ENCODE measurements around the gene FRAT1.
"Not testable (repeated sequence)": the region's sequence is repeated elsewhere in the genome, so short reads cannot be mapped to it uniquely, and the experiment has no call there.

FRAT1 gene

GRCh38 chr10:97318772-97319651, at the start of gene FRAT1:
TSS of gene FRAT1 (plus strand) at chr10:97319271. CDS start at chr10:97319454, 183 bp downstream.
- Histone ChIP-seq H3K9ac (ENCODE audit: low read length) (peak within 1 kb of the TSS; percentile 98), H3K4me1 (ENCODE audit: control insufficient read depth, insufficient read depth, low read length) (peaks cover 7% of the 10 kb centered on the region), H3K4me3 (ENCODE audit: low read length) (peak within 1 kb of the TSS; percentile 73), H3K27me3 (ENCODE audit: control insufficient read depth, insufficient read depth, low read length) (no peaks in the 10 kb centered on the region), H3K36me3 (ENCODE audit: control insufficient read depth, insufficient read depth, low read length) (no peaks in the 10 kb centered on the region), H3K27ac (ENCODE audit: low read depth, low read length) (peak within 1 kb of the TSS; percentile 99)

- H3K4me3 ChIP-seq (ENCODE audit: low read length) = no peak overlapping the region
These were observed 48.4 kb upstream of the FRAT1 start for GRCh38 chr10:97270523-97271154.

DNA sequence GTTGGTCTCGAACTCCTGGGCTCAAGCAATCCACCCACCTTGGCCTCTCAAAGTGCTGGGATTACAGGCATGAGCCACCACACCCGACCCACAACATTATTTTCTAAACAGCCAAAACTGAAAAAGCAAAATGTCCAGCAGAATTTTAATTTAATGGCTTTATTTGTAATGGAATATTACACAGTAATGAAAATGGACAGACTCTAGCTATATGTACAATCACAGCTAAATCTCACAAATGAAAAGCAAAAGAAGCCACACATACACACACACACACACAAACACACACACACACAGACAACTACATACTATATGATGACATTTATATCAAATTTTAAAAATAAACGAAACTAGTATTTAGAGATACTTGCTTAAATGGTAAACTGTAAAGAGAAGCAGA, 45.4 kb upstream of the FRAT1 start:
- Histone ChIP-seq H3K4me1 (ENCODE audit: control insufficient read depth, insufficient read depth, low read length) (no peaks in the 10 kb centered on the region), H3K27ac (ENCODE audit: low read depth, low read length) (no peak overlapping the region), H3K9ac (ENCODE audit: low read length) (no peak overlapping the region), H3K4me3 (ENCODE audit: low read length) (no peak overlapping the region), H3K27me3 (ENCODE audit: control insufficient read depth, insufficient read depth, low read length) (no peaks in the 10 kb centered on the region), H3K36me3 (ENCODE audit: control insufficient read depth, insufficient read depth, low read length) (no peaks in the 10 kb centered on the region)

More at GRCh38 chr10:97270523-97271154, 48.4 kb upstream of the FRAT1 start:
- H3K9ac ChIP-seq (ENCODE audit: low read length) = no peak overlapping the region
- H3K27me3 ChIP-seq (ENCODE audit: control insufficient read depth, insufficient read depth, low read length) = no peaks in the 10 kb centered on the region
- H3K36me3 ChIP-seq (ENCODE audit: control insufficient read depth, insufficient read depth, low read length) = no peaks in the 10 kb centered on the region
- no peaks in the 10 kb centered on the region for H3K4me1 ChIP-seq (ENCODE audit: control insufficient read depth, insufficient read depth, low read length)
- H3K27ac ChIP-seq (ENCODE audit: low read depth, low read length) = no peak overlapping the region

DNA sequence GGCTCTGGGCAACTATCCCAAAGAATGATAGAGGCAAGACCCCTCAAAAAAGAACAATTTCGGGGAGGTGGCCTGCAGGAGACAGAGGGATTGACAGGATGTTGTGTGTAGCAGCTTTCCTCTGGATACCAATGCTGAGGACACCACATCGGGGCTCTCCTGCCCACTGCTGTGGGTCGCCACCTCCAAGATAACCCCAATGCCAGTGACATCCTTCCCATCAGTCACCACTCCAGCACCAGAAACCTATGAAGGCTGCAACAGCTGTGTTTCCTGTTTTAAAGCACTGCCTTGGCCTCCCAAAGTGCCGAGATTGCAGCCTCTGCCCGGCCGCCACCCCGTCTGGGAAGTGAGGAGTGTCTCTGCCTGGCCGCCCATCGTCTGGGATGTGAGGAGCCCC, 44.2 kb upstream of the FRAT1 start:
- Histone ChIP-seq H3K4me1 (ENCODE audit: control insufficient read depth, insufficient read depth, low read length) (no peaks in the 10 kb centered on the region), H3K27ac (ENCODE audit: low read depth, low read length) (no peak overlapping the region), H3K4me3 (ENCODE audit: low read length) (no peak overlapping the region), H3K27me3 (ENCODE audit: control insufficient read depth, insufficient read depth, low read length) (no peaks in the 10 kb centered on the region), H3K9ac (ENCODE audit: low read length) (no peak overlapping the region), H3K36me3 (ENCODE audit: control insufficient read depth, insufficient read depth, low read length) (no peaks in the 10 kb centered on the region)

- Histone ChIP-seq H3K27ac (ENCODE audit: low read depth, low read length) (no peak overlapping the region), H3K4me3 (ENCODE audit: low read length) (no peak overlapping the region), H3K9ac (ENCODE audit: low read length) (no peak overlapping the region), H3K36me3 (ENCODE audit: control insufficient read depth, insufficient read depth, low read length) (no peaks in the 10 kb centered on the region), H3K4me1 (ENCODE audit: control insufficient read depth, insufficient read depth, low read length) (no peaks in the 10 kb centered on the region), H3K27me3 (ENCODE audit: control insufficient read depth, insufficient read depth, low read length) (no peaks in the 10 kb centered on the region)
These were observed 41.5 kb upstream of the FRAT1 start for GRCh38 chr10:97277551-97277950.

DNA sequence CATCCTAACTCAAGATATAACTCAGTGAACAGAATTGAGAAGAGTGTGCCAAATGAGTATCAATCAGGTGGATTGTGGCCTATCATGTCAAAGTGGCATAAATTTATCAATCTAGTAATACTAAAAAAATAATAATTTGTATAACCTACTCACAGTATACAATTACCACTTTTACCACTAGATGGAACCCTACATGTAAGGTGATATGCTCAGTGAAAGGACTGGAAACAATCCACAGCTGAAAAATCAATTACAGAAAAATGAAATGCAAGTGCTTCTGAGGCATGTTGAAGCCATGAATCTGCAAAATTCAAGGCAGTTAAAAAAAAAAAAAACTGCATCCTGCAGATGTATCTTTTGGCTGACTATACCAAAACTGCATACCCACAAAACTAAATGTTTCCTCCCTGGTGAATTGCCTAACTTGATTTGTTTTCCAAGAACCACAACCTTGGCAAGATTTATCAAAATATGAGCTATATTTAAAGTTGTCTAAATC, 40.5 kb upstream of the FRAT1 start:
- no peaks in the 10 kb centered on the region for H3K27me3 ChIP-seq (ENCODE audit: control insufficient read depth, insufficient read depth, low read length)
- no peaks in the 10 kb centered on the region for H3K4me1 ChIP-seq (ENCODE audit: control insufficient read depth, insufficient read depth, low read length)
- no peak overlapping the region for H3K4me3 ChIP-seq (ENCODE audit: low read length)
- H3K27ac ChIP-seq (ENCODE audit: low read depth, low read length) = no peak overlapping the region
- H3K9ac ChIP-seq (ENCODE audit: low read length) = no peak overlapping the region
- no peaks in the 10 kb centered on the region for H3K36me3 ChIP-seq (ENCODE audit: control insufficient read depth, insufficient read depth, low read length)

DNA sequence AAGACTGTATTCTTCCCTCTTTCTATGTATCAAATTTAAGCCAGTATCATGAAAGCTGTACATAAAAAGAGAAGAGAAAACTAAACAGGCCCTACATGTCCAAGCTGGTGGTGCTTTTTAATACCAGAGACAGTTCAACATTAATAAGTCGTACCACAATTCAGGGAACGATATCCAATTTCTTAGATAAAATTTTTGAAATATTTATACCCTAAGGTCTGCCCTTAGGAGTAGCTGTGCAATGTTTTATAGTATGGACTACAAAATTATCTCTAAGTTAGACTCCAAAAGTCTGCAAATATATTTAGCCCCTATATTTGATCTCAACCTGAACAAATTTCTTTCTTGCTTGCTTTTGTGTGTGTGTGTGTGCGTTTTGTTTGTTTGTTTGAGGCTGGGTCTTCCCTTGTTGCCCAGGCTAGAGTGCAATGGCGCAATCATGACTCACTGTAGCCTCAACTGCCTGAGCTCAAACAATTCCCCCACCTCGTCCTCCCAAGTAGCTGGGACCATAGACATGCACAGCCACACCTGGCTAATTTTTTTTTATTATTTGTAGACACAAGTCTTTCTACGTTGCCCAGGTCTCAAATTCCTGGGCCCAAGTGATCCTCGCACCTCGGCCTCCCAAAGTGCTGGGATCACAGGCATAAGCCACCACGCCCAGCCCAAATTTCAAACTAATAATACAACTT, 39.8 kb upstream of the FRAT1 start:
- H3K4me3 ChIP-seq (ENCODE audit: low read length) = no peak overlapping the region
- no peaks in the 10 kb centered on the region for H3K27me3 ChIP-seq (ENCODE audit: control insufficient read depth, insufficient read depth, low read length)
- H3K4me1 ChIP-seq (ENCODE audit: control insufficient read depth, insufficient read depth, low read length) = no peaks in the 10 kb centered on the region
- H3K9ac ChIP-seq (ENCODE audit: low read length) = no peak overlapping the region
- H3K27ac ChIP-seq (ENCODE audit: low read depth, low read length) = no peak overlapping the region
- no peaks in the 10 kb centered on the region for H3K36me3 ChIP-seq (ENCODE audit: control insufficient read depth, insufficient read depth, low read length)

GRCh38 chr10:97280783-97281182, 38.3 kb upstream of the FRAT1 start:
- no peak overlapping the region for H3K4me3 ChIP-seq (ENCODE audit: low read length)
- H3K36me3 ChIP-seq (ENCODE audit: control insufficient read depth, insufficient read depth, low read length) = no peaks in the 10 kb centered on the region
- no peaks in the 10 kb centered on the region for H3K27me3 ChIP-seq (ENCODE audit: control insufficient read depth, insufficient read depth, low read length)
- no peaks in the 10 kb centered on the region for H3K4me1 ChIP-seq (ENCODE audit: control insufficient read depth, insufficient read depth, low read length)
- no peak overlapping the region for H3K27ac ChIP-seq (ENCODE audit: low read depth, low read length)
- no peak overlapping the region for H3K9ac ChIP-seq (ENCODE audit: low read length)

- H3K27ac ChIP-seq (ENCODE audit: low read depth, low read length); H3K4me3 ChIP-seq (ENCODE audit: low read length); H3K9ac ChIP-seq (ENCODE audit: low read length); H3K27me3 ChIP-seq (ENCODE audit: control insufficient read depth, insufficient read depth, low read length); H3K36me3 ChIP-seq (ENCODE audit: control insufficient read depth, insufficient read depth, low read length); H3K4me1 ChIP-seq (ENCODE audit: control insufficient read depth, insufficient read depth, low read length): not testable (repeated sequence)
These were observed 29.0 kb upstream of the FRAT1 start for GRCh38 chr10:97290076-97290475.

DNA sequence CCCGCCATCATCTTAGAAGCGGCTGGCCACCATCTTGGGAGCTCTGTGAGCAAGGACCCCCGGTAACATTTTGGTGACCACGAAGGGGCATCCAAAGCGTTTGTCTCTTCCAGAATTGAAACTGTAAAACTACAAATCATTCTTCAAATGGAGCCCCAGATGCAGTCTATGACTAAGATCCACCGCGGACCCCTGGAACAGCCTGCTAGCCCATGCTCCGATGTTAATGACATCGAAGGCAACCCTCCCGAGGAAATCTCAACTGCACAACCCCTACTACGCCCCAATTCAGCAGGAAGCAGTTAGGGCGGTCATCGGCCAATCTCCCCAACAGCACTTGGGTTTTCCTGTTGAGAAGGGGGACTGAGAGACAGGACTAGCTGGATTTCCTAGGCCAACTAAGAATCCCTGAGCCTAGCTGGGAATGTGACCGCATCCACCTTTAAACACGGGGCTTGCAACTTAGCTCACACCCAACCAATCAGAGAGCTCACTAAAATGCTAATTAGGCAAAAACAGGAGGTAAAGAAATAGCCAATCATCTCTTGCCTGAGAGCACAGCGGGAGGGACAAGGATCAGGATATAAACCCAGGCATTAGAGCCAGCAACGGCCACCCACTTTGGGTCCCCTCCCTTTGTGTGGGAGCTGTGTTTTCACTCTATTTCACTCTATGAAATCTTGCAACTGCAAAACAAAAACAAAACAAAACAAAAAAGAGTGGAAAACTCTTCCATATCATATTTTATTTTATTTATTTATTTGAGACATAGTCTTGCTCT, 28.3 kb upstream of the FRAT1 start:
- not testable (repeated sequence) for H3K27me3 ChIP-seq (ENCODE audit: control insufficient read depth, insufficient read depth, low read length); H3K9ac ChIP-seq (ENCODE audit: low read length); H3K27ac ChIP-seq (ENCODE audit: low read depth, low read length); H3K36me3 ChIP-seq (ENCODE audit: control insufficient read depth, insufficient read depth, low read length); H3K4me3 ChIP-seq (ENCODE audit: low read length); H3K4me1 ChIP-seq (ENCODE audit: control insufficient read depth, insufficient read depth, low read length)

DNA sequence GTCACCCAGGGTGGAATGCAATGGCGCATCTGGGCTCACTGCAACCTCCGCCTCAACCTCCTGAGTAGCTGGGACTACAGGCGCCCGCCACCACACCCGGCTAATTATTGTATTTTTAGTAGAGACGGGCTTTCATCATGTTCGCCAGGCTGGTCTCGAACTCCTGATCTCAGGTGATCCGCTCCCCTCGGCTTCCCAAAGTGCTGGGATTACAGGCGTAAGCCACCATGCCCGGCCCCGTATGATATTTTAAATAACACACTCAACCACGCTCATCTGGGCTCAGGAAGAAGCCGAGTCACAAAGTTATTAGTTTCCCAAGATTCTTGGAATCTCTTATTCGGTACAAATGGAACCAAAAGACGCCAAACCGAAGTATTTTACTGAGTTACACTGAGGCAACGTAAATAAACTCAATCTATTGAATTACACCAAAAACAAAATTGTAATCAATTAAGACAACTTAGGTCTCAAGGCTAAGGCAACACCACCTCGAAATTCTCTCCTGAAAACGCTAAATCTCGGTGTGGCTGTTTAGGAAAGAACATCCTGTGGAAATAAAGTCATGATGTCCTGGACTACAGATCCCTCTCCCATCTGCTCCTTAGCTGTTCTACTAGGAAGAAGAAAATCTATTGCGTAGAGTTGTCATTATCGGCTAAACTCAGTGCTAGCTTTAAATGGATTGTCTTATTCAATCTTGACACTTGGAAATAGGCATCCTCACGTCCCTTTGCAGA, 27.5 kb upstream of the FRAT1 start:
- Histone ChIP-seq H3K9ac (ENCODE audit: low read length) (peak overlapping the region; percentile 94), H3K4me1 (ENCODE audit: control insufficient read depth, insufficient read depth, low read length) (no peaks in the 10 kb centered on the region), H3K27me3 (ENCODE audit: control insufficient read depth, insufficient read depth, low read length) (no peaks in the 10 kb centered on the region), H3K27ac (ENCODE audit: low read depth, low read length) (peak overlapping the region; percentile 88), H3K4me3 (ENCODE audit: low read length) (peak overlapping the region; percentile 97), H3K36me3 (ENCODE audit: control insufficient read depth, insufficient read depth, low read length) (no peaks in the 10 kb centered on the region)
